CD4-positive, alpha-beta T cell treated with Interleukin-6 for 4 hours (primary cell): ENCODE measurements around the gene PTPRH.
"Not testable (repeated sequence)": the region's sequence is repeated elsewhere in the genome, so short reads cannot be mapped to it uniquely, and the experiment has no call there.

Source experiments
- DNase-seq: peaks from one replicate; pipeline ENCODE4 v3.0.0-alpha.2; 2020; ENCODE audit warnings: mixed read lengths

Gene PTPRH

DNA sequence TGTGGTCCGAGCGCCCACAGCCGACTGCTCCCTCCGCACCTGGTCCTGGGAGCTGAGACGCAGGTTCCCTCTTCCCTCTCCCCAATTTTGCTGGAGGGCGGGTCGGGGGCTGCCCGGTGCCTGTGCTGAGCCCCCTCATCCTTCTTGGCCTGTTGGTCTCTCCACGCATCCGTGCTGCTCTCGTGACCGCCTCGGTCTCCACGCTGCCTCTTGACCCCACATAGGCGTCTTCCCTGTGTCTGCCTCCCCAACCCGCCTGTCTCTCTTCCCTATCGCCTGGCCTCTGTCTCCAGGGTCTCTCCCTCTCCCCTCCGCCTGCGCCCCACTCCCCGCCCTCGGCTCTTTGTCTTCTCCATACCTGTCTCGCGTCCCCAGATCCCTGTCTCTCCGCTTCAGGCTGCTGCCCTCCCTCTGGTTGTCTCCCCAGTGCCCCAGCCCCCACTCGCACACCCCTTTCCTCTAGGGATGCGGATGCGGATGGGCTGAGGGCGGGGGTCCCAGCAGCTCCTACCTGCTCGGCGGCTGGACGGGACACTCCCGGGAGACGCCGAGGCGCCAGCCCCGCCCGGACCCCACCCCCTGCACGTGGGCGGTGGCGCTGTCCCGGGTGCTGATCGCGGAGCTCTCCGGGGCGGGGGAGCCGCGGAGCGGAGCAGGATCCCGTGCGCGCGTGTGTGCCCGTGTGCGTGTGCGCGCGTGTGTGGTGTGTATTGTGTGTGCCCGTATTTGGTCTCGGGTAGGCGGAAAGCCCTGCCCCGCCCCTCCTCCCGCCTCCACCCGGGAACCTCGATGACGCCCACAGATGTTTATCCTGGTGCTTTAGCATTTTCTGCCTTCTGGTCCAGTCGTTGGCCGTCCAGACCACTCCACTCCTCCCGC, 29.5 kb downstream of the PTPRH start, which contains the start of gene SYT5:
SYT5 (minus strand) TSS at position 684 of the 879 bp plus-strand sequence. CDS start 1,248 bp downstream, outside the sequence.
- peak; percentile 63 for DNase-seq

DNA sequence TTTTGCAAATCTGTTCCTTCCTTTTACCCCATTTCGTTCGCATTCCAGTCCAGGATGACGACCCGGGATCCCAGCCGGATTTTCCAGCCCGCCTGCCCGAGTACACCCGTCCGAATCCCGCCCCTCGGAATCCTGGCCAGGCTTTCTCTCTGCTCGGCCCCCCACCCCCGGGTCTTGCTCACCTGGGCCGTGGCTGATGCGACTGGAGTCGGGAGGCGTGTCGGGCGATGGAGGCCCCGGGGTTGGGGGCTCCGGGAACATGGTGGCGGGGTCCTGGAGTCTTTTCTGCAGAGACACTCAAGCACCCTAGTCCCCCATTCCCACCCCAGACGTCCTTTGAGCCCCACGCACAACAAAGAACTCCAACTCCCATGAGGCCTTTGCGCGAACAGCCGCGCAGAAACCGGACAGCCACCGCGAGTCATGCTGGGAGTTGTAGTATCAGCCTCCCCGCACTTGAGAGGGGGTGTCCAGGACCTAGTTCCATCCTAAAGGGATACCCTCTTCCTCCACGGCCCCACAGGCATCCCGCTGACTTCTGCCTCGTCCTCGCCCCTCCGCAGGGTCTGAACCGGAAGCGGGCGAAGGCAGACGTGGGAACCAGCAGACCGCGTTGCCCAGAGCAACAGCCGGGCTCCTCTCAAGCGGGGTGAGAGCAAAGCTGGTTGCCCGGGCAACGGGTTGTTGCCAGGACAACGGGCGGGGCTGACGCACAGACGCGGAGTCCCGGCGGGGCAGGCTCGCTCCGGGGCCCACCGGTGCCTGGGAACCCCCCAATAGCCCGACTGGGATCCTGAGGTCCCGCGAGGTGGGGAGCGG, 30.3 kb downstream of the PTPRH start:
- peak; percentile 85 for DNase-seq

GRCh38 chr19:55176076-55176475, 33.2 kb downstream of the PTPRH start:
- DNase-seq, result no peak

DNA sequence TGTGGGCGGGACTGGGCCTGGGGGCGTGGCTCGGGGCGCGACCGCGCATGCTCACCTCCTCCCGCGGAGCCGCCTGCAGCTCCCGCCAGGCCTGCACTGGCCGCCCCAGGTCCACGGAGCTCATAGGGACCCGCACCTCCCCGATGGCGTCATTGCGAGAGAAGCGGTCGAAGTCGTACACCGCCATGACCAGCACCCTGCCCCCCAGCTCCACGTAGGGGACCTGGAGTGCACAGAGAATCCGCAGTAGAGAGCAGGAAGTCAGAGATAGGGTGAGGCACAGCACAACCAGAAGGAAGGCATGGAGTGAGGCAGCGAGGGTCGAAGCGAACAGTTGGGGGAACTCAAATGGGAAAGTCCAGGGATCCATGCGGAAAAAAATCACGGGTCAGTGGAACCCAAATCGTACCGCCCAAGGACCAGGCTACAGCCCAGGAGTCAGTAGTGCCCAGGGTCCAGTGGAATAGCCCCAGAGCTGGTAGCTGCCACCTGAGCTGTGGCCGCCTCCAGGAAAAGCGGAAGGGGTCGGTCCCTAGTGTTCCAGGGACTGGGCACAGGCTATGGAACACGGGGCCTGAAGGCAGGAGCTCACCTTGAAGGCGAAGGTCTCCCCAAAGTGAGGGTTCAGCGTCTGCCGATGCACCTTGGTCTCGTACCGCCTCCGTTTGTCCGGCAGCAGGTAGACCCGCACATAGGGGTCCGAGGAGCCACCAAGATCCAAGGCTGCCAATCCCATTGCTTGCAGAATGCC, 34.0 kb downstream of the PTPRH start:
- DNase-seq, result no peak

- no peak for DNase-seq
Observed at GRCh38 chr19:55174425-55175116, 34.7 kb downstream of the PTPRH start.

DNA sequence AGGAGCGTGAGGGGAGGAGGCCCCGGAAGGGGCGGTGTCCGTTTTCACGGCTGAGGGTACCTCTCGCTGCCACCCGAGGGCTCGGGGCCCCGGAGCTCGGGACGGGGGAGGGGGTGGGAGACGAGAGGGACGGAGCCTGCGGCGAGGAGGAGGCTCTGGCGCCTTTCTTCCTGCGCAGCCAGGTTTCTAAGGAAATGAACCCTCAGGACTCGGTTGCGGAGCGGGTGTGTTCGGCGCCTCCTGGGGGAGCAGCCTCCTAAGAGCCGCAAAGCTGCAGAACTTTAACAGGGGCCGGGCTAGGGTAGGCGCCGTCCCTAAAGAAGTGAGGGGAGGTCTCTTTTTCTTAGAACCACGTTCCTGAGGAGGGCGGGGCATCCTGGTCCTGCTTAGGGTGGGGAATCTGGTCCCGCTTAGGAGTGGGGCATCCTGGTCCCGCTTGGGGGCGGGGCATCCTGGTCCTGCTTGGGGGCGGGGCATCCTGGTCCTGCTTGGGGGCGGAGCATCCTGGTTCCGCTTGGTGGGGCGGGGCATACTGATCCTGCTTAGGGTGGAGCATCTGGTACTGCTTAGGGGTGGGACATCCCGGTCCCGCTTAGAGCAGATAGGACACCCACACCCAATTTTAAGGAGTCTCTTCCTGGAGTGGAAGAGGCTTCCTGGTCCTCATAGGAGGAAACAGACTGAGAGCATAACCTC, 35.4 kb downstream of the PTPRH start:
- DNase-seq, result peak; percentile 32

GRCh38 chr19:55173186-55173713, 36.1 kb downstream of the PTPRH start:
- no peak for DNase-seq

GRCh38 chr19:55172741-55173140, 36.6 kb downstream of the PTPRH start:
- no peak for DNase-seq

DNA sequence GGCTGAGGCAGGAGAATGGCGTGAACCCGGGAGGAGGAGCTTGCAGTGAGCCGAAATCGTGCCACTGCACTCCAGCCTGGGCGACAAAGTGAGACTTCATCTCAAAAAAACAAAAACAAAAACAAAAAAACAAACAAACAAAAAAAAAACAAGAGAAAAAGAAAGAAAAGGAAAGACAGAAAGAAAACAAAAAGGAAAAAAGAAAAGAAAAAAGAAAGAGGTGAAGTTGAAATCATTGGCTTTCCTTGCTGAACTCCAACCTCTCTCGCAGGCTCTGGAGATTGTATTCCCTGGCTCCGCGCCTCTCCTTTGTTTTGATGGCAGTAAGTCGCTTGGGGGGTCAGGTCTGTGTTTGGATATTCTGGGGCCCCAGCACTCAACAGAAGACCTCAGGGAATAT, 37.0 kb downstream of the PTPRH start:
- not testable (repeated sequence) for DNase-seq

- DNase-seq, result no peak
Observed at GRCh38 chr19:55171440-55171839, 37.9 kb downstream of the PTPRH start.

DNA sequence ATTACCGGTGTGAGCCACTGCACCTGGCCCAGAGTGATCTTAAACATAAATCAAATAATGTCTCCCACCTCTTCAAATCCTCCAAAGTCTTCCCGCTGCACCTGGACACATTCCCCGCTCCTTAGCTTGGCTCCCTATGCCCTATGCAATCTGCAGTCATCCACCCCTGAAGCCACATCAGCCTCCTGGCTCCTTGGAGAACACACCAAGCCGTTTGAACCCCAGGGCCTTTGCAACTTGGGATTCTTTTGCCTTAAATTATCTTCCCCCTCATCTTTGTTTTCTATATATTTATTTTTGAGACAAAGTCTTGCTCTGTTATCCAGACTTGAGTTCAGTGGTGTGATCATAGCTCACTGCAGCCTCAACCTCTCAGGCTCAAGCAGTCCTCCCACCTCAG, 40.2 kb downstream of the PTPRH start:
- no peak for DNase-seq

GRCh38 chr19:55166530-55167268, 42.6 kb downstream of the PTPRH start, which contains the start of gene DNAAF3:
Gene DNAAF3 (minus strand): TSS chr19:55166613. CDS start chr19:55166413, 200 bp downstream.
- peak; percentile 36 for DNase-seq

DNA sequence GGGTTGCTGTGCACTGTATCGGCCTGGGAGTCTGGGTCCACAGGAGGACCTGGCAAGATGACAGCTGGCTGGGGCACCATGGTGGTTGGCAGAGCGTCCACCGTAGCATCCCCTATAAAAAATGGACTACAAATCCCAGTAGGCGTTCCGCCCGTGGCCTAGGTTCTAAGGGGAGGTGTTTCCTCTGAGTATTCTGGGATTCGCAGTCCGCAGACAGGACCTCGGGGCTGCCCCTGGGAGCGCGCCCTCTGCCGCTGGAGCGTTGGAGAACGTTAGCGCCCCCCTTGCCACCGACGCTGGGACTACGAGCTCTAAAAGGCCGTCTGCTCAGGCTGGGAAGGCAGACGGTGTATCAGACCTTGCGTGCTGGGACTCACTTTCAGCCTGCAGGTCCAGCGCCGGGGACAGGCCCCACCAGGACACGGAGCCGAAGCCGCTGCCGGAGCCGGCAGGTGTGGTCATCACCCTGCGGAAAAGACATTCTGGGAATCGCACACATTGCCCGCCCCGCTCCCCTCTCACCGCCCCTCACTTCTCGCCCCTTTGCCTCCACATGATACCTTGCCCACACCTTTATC, 43.3 kb downstream of the PTPRH start:
- DNase-seq, result peak; percentile 22

GRCh38 chr19:55161571-55162322, 47.6 kb downstream of the PTPRH start:
- no peak for DNase-seq

DNA sequence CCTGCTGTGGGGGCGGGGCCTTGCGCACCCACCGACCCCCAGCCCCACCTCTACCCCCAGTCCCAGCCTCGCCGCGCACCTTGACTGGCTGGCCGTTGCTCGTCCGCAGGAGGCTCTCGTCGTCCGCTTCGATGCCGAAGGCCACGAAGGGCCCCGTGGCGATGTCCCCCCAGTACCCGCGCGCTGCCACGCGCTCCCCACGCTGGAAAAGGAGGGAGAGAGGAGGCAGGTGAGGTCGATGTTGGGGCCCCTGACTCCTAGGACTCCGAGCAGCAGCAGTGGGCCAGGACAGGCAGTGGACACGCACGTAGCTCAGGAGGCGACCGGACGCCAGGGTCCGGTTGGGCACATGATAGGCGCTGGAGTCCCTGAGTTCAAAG, 48.3 kb downstream of the PTPRH start:
- no peak for DNase-seq

DNA sequence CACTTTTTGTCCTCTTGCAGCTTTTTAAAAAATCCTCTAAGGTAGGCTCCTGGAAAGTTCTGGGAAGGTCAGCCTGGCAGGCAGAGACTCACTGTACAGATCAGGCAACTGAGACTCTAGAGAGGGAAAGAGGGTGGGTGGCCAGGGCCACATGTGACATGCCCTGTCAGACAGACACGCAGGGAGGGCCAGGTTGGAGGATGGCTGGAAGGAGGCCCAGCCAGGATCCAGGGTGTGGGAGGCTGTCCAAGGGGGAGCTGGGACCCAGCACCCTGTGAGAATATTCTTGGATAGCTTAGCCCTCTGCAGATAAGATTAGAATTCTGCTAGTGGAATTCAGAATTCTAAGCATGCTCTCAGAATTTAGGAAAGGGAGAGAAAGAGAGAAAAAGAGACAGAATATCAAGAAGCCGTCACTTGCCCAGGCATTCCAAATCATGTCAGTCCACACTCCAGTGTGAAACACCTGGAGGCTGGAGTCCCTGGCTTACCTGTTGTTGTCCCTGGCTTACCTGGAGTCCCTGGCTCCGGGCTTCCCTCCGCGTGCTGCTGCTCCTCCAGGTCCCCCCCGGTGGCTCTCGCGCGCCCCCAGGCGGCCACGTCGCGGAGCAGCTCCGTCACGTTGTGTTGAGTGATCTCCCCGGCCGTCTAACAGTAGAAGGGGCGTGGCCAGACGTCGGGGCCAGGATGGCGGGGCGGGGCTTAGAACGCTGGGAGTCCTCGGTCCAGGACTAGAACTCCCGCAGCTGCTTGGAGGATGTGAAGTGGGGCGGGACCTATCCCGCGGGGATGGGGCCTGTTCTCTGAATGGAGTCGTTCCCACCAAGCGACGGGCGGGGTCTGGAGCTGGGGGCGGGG, 48.9 kb downstream of the PTPRH start:
- peak; percentile 80 for DNase-seq

GRCh38 chr19:55158848-55159749, 50.2 kb downstream of the PTPRH start:
- DNase-seq, result no peak
